BE2C (cell line): ENCODE data around the gene XYLB.

Experiments used
- DNase-seq: peaks from one replicate; pipeline ENCODE4 v3.0.0-alpha.2; 2020
- H3K27me3 ChIP-seq: fragments of 250-450 bp; sonication (Bioruptor Pico); 2 replicates; pipeline ENCODE4 v1.5.1; 2020; ENCODE audit warnings: mild to moderate bottlenecking
- H3K36me3 ChIP-seq: fragments of 250-450 bp; sonication (Bioruptor Pico); 2 replicates; pipeline ENCODE4 v1.5.1; 2020; ENCODE audit warnings: mild to moderate bottlenecking
- H3K4me1 ChIP-seq: fragments of 250-450 bp; sonication (Bioruptor Pico); 2 replicates; pipeline ENCODE4 v1.5.1; 2020
- H3K4me3 ChIP-seq: 2 replicates; pipeline ENCODE4 v1.5.1; 2011; ENCODE audit warnings: low read depth, low read length
- H3K9me3 ChIP-seq: fragments of 250-450 bp; sonication (Bioruptor Pico); 2 replicates; pipeline ENCODE4 v1.5.1; 2020
- TF ChIP-seq, protein P1 (sequence below): IDR thresholded peaks from 2 replicates; pipeline ENCODE4 v1.5.1; 2012; ENCODE audit warnings: mild to moderate bottlenecking, low read depth, low read length

Gene XYLB

DNA sequence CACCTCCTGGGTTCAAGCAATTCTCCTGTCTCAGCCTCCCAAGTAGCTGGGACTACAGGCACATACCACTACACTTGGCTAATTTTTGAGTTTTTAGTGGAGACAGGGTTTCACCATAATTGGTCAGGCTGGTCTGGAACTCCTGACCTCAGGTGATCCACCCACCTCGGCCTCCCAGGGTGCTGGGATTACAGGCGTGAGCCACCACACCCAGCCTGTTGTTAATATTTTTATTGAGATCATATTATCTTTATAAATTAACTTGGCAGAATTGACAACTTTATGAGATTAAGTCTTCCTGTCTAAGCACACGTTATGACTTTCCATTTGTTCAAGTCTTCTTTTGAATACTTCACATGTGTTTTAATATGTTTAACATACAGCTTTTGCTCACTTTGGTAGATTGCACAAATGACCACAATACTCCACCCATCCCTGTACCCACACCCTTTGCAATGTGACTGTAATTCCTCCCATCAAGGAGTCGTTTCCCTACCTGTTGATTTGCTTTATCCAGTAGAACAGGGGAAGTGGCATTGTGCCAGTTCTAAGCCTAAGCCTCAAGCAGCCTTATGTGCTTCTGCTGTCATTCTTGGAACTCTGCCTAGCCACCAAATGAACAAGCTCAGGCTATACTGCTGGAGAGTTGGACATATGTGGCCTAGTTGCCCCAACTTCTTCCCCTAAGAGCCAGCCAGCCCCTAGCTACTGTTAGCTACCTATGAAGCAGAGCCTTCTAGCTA lies 8.2 kb downstream of the XYLB start:
- Histone ChIP-seq H3K27me3 (no peaks in the 10 kb centered on the region), H3K9me3 (no peaks in the 10 kb centered on the region), H3K36me3 (no peaks in the 10 kb centered on the region), H3K4me1 (no peaks in the 10 kb centered on the region), H3K4me3 (no peak overlapping the region)
- TF ChIP-seq, protein P1, sequence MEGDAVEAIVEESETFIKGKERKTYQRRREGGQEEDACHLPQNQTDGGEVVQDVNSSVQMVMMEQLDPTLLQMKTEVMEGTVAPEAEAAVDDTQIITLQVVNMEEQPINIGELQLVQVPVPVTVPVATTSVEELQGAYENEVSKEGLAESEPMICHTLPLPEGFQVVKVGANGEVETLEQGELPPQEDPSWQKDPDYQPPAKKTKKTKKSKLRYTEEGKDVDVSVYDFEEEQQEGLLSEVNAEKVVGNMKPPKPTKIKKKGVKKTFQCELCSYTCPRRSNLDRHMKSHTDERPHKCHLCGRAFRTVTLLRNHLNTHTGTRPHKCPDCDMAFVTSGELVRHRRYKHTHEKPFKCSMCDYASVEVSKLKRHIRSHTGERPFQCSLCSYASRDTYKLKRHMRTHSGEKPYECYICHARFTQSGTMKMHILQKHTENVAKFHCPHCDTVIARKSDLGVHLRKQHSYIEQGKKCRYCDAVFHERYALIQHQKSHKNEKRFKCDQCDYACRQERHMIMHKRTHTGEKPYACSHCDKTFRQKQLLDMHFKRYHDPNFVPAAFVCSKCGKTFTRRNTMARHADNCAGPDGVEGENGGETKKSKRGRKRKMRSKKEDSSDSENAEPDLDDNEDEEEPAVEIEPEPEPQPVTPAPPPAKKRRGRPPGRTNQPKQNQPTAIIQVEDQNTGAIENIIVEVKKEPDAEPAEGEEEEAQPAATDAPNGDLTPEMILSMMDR = no peak
- DNase-seq = no peak

DNA sequence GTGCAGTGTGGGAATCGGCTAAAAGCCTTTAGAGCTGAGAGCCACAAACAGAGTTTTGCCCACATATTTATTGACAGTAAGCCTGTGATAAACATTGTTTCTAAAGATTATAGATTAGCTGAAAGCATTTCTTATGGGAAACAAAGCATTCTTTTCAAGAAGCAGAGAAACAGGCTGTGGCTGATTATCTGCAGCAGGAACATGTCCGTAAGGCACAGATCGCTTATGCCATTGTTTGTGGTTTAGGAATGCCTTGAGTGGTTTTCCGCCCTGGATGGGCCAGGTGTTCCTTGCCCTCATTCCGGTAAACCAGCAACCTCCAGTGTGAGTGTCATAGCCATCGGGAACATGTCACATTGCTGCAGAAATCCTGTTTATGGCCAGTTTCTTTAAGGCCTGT lies 12.5 kb downstream of the XYLB start:
- no peaks in the 10 kb centered on the region for H3K27me3 ChIP-seq
- H3K4me3 ChIP-seq = no peak overlapping the region
- no peak for DNase-seq
- no peaks in the 10 kb centered on the region for H3K4me1 ChIP-seq
- TF ChIP-seq, protein P1 = no peak
- no peaks in the 10 kb centered on the region for H3K9me3 ChIP-seq
- no peaks in the 10 kb centered on the region for H3K36me3 ChIP-seq

DNA sequence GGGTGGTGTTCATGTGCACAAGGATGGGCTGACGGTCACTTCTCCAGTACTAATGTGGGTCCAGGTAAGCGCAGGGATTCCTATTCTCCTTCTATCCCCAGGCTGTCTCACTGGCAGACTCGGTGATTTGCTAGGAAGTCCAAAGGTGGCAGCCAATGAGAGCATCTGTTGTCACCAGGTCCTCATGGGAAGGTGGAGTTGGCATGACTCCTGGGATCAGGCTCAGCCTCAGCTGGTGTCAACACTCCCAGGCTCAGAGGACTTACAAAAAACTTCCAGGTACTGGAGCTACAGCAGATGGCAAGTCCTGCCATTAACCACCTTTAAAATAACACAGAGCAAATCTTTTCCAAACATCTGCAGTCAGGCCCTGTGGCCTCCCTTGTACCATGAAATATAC lies 13.8 kb downstream of the XYLB start:
- H3K9me3 ChIP-seq = no peaks in the 10 kb centered on the region
- no peaks in the 10 kb centered on the region for H3K27me3 ChIP-seq
- H3K36me3 ChIP-seq = no peaks in the 10 kb centered on the region
- TF ChIP-seq, protein P1 = no peak
- DNase-seq = no peak
- no peak overlapping the region for H3K4me3 ChIP-seq
- H3K4me1 ChIP-seq = no peaks in the 10 kb centered on the region

DNA sequence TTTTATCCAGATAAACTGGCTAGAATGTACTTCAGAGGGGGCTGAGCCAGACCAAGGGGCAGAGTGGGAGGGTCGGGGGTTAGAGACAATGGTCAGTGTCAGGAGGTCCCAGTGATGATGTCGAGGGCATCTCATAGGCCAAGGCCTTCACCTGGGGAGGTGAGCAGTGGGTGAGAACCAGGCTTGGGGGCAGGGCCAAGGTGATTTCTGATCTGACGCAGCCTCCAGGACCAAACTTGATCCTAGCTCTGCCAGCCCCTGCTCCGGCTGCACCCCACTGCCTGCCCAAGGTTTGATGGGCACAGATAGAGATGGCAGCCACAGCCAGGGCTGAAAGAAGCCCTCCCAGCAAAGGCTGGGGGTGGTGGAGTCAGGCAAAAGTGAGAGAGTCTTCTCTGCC lies 14.9 kb downstream of the XYLB start:
- TF ChIP-seq, protein P1 = no peak
- no peaks in the 10 kb centered on the region for H3K36me3 ChIP-seq

DNA sequence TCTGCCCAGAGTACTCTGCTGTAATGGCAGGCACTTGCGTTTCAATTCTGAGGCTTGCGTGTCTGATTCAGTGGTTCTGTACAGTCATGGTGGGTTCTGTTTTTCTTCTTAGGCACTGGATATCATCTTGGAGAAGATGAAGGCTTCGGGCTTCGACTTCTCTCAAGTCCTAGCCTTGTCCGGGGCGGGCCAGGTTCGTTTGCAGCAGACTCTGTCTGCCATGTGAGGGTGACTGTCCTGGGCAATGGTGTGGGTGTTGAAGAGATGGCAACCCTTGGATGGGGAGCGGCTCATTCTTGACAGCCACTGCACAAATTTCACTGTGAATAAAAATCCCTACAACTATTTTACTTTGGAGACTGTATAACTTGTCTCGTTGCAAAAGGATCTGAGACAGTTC lies 16.2 kb downstream of the XYLB start:
- DNase-seq = no peak
- no peaks in the 10 kb centered on the region for H3K27me3 ChIP-seq
- TF ChIP-seq, protein P1 = no peak
- no peaks in the 10 kb centered on the region for H3K4me1 ChIP-seq
- no peak overlapping the region for H3K4me3 ChIP-seq
- H3K36me3 ChIP-seq = no peaks in the 10 kb centered on the region
- H3K9me3 ChIP-seq = no peaks in the 10 kb centered on the region

More for the DNA sequence above, 14.9 kb downstream of the XYLB start:
- H3K4me3 ChIP-seq = no peak overlapping the region
- no peaks in the 10 kb centered on the region for H3K27me3 ChIP-seq
- H3K4me1 ChIP-seq = no peaks in the 10 kb centered on the region
- DNase-seq = no peak
- H3K9me3 ChIP-seq = no peaks in the 10 kb centered on the region

DNA sequence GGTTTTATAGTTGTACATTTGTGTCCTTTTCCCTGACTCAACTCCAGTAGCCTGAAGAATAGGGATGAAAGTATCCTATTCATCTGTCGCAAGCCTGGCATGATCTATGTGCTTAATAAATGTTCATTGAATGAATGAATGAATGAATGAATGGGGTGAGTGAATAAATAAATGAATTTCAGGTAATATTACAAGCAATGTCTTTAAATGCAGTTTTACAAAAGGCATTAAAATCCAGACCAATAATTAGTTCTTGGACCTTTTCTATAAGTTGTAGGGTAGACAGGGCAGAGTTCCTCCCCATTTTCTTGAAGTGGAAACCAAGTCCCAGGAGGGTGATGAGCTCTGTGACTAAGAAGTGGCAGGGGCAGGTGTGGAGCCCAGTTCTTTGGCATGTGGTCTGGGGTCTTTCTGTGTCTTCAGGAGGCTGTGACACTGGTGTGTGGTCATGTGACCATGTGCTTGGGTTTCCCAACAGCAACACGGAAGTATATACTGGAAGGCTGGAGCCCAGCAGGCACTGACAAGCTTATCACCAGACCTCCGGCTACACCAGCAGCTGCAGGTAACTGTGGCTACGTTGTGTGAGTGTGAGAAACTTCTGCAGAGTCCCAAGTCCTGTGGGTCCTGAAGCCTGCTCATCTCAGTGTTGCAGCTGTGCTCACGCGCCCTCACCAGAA lies 18.3 kb downstream of the XYLB start:
- Histone ChIP-seq H3K27me3 (no peaks in the 10 kb centered on the region), H3K4me1 (no peaks in the 10 kb centered on the region), H3K36me3 (no peaks in the 10 kb centered on the region), H3K9me3 (no peaks in the 10 kb centered on the region), H3K4me3 (no peak overlapping the region)
- DNase-seq = no peak
- TF ChIP-seq, protein P1 = no peak
